ENCODE measurements around the gene PDK2.

DNA sequence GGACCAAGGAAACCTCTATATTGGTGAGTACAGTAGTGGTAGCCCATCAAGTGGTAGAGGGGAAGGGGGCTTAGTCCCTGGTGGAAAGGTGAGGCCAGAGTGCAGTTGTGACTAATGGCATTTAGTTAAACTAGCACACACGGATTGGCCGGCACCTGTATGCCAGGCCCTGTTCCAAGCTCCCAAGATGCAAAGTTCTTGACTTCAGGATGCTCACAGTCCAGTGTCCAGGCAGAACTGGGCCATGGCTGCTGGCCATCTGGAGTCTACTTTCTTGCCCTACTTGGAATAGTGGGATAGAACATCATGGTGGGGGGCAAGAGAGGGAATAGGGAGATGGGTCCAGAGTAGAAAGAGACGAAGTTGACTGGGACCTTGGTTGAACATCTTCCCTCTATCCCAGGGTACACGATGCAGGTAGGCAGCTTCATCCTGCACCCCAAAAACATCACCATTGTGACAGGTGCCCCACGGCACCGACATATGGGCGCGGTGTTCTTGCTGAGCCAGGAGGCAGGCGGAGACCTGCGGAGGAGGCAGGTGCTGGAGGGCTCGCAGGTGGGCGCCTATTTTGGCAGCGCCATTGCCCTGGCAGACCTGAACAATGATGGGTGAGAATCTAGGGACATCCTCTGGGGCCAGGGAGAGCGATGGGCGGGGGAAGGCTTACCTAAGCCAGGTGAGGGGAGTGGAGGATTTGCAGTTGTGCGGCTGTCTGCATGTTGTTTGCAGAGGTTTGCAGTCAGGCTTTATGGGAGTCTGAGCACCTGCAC lies 24.1 kb upstream of the PDK2 start:
- TF ChIP-seq, protein P1, sequence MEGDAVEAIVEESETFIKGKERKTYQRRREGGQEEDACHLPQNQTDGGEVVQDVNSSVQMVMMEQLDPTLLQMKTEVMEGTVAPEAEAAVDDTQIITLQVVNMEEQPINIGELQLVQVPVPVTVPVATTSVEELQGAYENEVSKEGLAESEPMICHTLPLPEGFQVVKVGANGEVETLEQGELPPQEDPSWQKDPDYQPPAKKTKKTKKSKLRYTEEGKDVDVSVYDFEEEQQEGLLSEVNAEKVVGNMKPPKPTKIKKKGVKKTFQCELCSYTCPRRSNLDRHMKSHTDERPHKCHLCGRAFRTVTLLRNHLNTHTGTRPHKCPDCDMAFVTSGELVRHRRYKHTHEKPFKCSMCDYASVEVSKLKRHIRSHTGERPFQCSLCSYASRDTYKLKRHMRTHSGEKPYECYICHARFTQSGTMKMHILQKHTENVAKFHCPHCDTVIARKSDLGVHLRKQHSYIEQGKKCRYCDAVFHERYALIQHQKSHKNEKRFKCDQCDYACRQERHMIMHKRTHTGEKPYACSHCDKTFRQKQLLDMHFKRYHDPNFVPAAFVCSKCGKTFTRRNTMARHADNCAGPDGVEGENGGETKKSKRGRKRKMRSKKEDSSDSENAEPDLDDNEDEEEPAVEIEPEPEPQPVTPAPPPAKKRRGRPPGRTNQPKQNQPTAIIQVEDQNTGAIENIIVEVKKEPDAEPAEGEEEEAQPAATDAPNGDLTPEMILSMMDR (conservative IDR thresholded peaks at IDR 0.05; ENCODE audit: low read depth, low read length): no peak
- TF ChIP-seq EZH2 (IDR thresholded peaks at IDR 0.05; ENCODE audit: low read length, unreplicated experiment) (no peak), EZH2phosphoT487 (IDR thresholded peaks at IDR 0.05; ENCODE audit: borderline replicate concordance, low read length) (no peak)
